Measurements from ENCODE around the gene SDK1.

The SDK1 gene

DNA sequence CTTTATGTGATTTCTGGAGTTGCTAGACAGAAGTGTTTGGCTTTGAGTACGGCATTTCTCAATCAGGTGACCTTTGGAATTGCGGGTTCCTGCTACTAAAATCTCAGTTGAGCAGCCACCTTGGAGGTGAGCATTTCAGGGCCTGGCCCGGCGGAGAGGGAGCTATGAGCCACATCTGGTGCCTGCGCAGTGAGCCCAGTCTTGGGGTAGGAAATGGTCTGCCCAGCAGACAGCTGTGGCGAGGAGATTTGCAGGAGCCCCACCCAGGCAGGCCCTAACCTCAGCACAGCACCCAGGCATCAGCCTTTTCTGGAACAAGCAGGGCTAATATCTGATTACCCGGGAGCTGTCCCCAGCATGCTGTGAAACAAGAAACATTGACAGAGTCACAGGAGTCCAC is 833.2 kb downstream of the SDK1 start:
- Mint-ChIP-seq H3K9me3 (ENCODE audit: low read depth) (no peaks in the 10 kb centered on the region), H3K27ac (no peak overlapping the region), H3K36me3 (no peaks in the 10 kb centered on the region), H3K4me3 (no peak overlapping the region), H3K27me3 (no peaks in the 10 kb centered on the region), H3K4me1 (ENCODE audit: low read depth) (no peaks in the 10 kb centered on the region)

GRCh38 chr7:4134631-4135030 is 833.6 kb downstream of the SDK1 start:
- Mint-ChIP-seq H3K9me3 (ENCODE audit: low read depth) (no peaks in the 10 kb centered on the region), H3K36me3 (no peaks in the 10 kb centered on the region), H3K4me3 (no peak overlapping the region)

GRCh38 chr7:4135301-4135700 is 834.2 kb downstream of the SDK1 start:
- Mint-ChIP-seq H3K9me3 (ENCODE audit: low read depth) (no peaks in the 10 kb centered on the region), H3K27ac (no peak overlapping the region), H3K4me1 (ENCODE audit: low read depth) (no peaks in the 10 kb centered on the region), H3K27me3 (no peaks in the 10 kb centered on the region), H3K36me3 (no peaks in the 10 kb centered on the region), H3K4me3 (no peak overlapping the region)

More at GRCh38 chr7:4134631-4135030, 833.6 kb downstream of the SDK1 start:
- no peaks in the 10 kb centered on the region for H3K27me3 Mint-ChIP-seq
- H3K27ac Mint-ChIP-seq, result no peak overlapping the region
- H3K4me1 Mint-ChIP-seq (ENCODE audit: low read depth), result no peaks in the 10 kb centered on the region

DNA sequence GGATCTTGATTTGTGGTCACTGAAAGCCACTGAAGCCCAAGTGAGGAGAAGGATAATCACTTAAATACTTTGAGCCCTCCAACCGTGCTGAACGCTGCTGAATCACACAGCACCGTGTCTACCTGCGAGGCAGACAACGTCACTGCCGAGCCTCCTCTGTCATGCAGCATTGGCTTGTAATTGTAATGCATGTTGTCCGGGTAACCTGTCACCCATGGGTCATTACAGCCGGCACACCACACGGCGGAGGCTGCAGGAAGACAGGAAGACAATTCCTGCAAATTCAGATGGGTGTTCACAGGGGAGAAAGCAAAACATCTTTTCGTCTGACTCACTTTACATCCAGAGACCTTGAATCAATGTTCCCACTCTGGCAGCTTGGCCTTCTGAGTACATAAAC is 835.0 kb downstream of the SDK1 start:
- H3K36me3 Mint-ChIP-seq, result no peaks in the 10 kb centered on the region
- H3K9me3 Mint-ChIP-seq (ENCODE audit: low read depth), result no peaks in the 10 kb centered on the region
- no peaks in the 10 kb centered on the region for H3K4me1 Mint-ChIP-seq (ENCODE audit: low read depth)
- H3K27me3 Mint-ChIP-seq, result no peaks in the 10 kb centered on the region
- no peak overlapping the region for H3K4me3 Mint-ChIP-seq
- no peak overlapping the region for H3K27ac Mint-ChIP-seq

- H3K9me3 Mint-ChIP-seq (ENCODE audit: low read depth), result no peaks in the 10 kb centered on the region
- H3K27me3 Mint-ChIP-seq, result no peaks in the 10 kb centered on the region
- H3K36me3 Mint-ChIP-seq, result no peaks in the 10 kb centered on the region
- H3K4me1 Mint-ChIP-seq (ENCODE audit: low read depth), result no peaks in the 10 kb centered on the region
- H3K27ac Mint-ChIP-seq, result no peak overlapping the region
- no peak overlapping the region for H3K4me3 Mint-ChIP-seq
Observed at GRCh38 chr7:4136501-4137110, 835.6 kb downstream of the SDK1 start.

GRCh38 chr7:4137552-4137951 is 836.5 kb downstream of the SDK1 start:
- Mint-ChIP-seq H3K4me3 (no peak overlapping the region), H3K4me1 (ENCODE audit: low read depth) (no peaks in the 10 kb centered on the region), H3K27ac (no peak overlapping the region), H3K36me3 (no peaks in the 10 kb centered on the region), H3K9me3 (ENCODE audit: low read depth) (no peaks in the 10 kb centered on the region), H3K27me3 (no peaks in the 10 kb centered on the region)

DNA sequence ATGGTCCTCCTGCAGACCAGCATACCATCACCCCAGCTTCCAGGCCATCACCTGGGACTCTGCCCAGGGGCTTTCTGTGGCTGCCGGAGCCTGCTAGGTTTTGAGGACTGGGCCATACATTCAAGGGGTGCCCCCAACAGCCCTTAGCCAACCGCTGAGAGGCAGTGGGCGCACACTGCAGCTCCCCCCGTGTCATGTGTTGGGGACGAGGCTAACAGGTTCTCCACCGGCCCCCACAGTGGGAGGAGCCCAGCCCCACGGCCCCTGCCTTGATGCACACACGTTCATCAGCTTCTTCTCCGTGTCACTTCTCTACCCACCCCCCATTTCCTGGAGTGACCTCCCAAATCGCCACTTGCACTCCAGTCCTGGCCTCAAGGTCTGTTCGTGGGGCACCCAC is 837.8 kb downstream of the SDK1 start:
- H3K4me3 Mint-ChIP-seq, result no peak overlapping the region
- no peaks in the 10 kb centered on the region for H3K9me3 Mint-ChIP-seq (ENCODE audit: low read depth)
- H3K27ac Mint-ChIP-seq, result no peak overlapping the region
- H3K27me3 Mint-ChIP-seq, result no peaks in the 10 kb centered on the region
- no peaks in the 10 kb centered on the region for H3K36me3 Mint-ChIP-seq
- no peaks in the 10 kb centered on the region for H3K4me1 Mint-ChIP-seq (ENCODE audit: low read depth)

DNA sequence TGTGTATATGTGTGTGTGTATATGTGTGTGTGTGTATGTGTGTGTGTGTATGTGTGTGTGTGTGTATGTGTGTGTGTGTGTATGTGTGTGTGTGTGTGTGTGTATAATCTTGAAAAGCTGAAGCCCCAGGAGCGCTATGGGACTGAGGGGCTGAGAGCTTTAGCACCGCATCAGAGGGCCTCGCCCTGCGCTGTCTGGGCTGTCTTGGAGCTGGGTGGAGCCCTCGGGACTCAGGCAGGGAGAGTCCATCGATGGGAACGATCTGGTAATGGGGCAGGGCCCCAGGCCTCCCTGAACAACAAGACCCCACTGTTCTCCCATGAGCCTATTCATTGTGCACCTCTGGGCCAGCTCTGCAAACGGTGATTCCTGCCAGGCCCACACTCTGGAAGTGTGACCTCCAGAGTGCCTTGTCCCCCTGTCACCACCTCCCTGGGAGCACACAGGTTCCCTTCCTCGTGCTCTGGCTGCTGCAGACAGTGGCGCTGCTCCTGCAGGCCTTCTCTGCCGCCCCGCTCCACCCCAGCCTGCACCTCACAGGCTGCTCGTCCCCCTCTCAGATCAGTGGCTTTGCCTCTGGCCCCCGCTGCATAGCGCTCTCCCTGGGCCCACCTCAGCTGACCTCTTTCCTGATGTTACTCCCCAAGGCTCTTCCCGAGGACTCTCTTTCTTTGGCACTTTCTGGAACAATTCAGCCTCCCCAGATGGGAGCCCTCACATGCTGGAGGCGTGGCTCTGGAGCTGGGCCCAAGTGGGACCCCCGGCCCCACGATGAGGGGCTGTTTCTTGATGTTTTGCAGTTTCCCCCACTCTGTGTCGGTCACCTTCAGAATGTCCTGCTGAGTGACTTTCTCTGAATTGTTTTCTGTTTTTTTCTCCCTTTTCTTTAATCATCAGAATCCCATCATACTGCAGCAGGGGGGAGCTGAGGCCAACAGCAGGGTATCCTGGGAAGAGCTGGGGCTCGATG is 838.9 kb downstream of the SDK1 start:
- no peaks in the 10 kb centered on the region for H3K9me3 Mint-ChIP-seq (ENCODE audit: low read depth)
- peaks cover 5% of the 10 kb centered on the region for H3K4me1 Mint-ChIP-seq (ENCODE audit: low read depth)
- no peaks in the 10 kb centered on the region for H3K36me3 Mint-ChIP-seq
- H3K27ac Mint-ChIP-seq, result no peak overlapping the region
- H3K4me3 Mint-ChIP-seq, result no peak overlapping the region
- H3K27me3 Mint-ChIP-seq, result peaks cover 5% of the 10 kb centered on the region

DNA sequence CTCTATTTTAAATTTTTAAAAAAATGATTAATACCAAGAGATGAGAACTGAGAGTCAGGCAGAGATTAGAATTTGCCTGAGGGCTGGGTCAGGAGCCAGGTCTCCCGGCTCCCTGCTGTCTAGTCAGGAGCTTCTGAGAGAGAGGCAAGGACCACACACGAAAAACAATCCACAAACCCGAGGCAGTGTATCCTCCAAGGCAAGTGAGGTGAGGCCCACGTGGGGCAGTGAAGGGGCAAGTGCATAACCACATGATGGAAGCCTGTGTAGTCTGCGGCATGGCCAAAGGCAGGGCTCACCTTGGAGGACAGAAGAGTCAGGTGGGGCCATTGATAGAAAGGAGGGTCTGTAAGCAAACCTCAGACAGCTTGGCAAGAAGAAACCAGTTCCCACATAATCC is 839.9 kb downstream of the SDK1 start:
- Mint-ChIP-seq H3K36me3 (no peaks in the 10 kb centered on the region), H3K27me3 (peaks cover 5% of the 10 kb centered on the region), H3K4me3 (no peak overlapping the region), H3K9me3 (ENCODE audit: low read depth) (no peaks in the 10 kb centered on the region), H3K4me1 (ENCODE audit: low read depth) (peaks cover 5% of the 10 kb centered on the region), H3K27ac (no peak overlapping the region)

- Mint-ChIP-seq H3K27ac (no peak overlapping the region), H3K4me1 (ENCODE audit: low read depth) (peaks cover 5% of the 10 kb centered on the region), H3K9me3 (ENCODE audit: low read depth) (no peaks in the 10 kb centered on the region), H3K36me3 (no peaks in the 10 kb centered on the region), H3K4me3 (no peak overlapping the region), H3K27me3 (peaks cover 8% of the 10 kb centered on the region)
Observed at GRCh38 chr7:4143006-4143405, 842.0 kb downstream of the SDK1 start.

- Mint-ChIP-seq H3K36me3 (no peaks in the 10 kb centered on the region), H3K4me3 (no peak overlapping the region), H3K4me1 (ENCODE audit: low read depth) (peaks cover 5% of the 10 kb centered on the region), H3K27ac (no peak overlapping the region), H3K27me3 (peaks cover 8% of the 10 kb centered on the region), H3K9me3 (ENCODE audit: low read depth) (no peaks in the 10 kb centered on the region)
Observed at GRCh38 chr7:4143511-4144171, 842.6 kb downstream of the SDK1 start.

DNA sequence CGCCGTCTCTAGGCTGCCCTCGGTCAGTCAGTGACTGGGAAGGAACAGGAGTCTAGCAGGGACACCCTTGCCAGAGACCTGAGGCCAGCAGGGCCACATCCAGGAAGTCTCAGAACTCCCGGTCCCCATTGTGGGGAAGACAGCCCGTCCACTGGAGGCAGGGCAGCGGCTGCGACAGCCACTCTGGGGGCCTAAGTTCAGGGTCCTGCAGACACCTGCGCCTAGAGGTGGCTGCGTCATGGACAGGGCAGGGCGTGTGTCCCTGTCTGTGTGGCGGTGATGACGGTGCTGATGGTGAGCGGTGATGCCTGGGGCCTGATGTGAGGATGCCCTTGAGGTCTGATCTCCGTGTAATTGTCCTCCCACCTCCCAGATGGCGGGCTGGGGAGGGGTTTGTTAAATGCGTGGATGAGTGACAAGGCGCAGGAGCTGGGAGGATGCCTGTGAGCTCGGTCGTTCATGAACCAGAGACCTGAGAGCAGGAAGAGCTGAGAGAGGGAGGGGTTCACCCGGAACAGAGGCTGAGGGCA is 843.2 kb downstream of the SDK1 start:
- H3K4me1 Mint-ChIP-seq (ENCODE audit: low read depth), result peaks cover 5% of the 10 kb centered on the region
- H3K4me3 Mint-ChIP-seq, result peak overlapping the region; percentile 44
- H3K36me3 Mint-ChIP-seq, result no peaks in the 10 kb centered on the region
- H3K27ac Mint-ChIP-seq, result no peak overlapping the region
- peaks cover 8% of the 10 kb centered on the region for H3K27me3 Mint-ChIP-seq
- no peaks in the 10 kb centered on the region for H3K9me3 Mint-ChIP-seq (ENCODE audit: low read depth)

DNA sequence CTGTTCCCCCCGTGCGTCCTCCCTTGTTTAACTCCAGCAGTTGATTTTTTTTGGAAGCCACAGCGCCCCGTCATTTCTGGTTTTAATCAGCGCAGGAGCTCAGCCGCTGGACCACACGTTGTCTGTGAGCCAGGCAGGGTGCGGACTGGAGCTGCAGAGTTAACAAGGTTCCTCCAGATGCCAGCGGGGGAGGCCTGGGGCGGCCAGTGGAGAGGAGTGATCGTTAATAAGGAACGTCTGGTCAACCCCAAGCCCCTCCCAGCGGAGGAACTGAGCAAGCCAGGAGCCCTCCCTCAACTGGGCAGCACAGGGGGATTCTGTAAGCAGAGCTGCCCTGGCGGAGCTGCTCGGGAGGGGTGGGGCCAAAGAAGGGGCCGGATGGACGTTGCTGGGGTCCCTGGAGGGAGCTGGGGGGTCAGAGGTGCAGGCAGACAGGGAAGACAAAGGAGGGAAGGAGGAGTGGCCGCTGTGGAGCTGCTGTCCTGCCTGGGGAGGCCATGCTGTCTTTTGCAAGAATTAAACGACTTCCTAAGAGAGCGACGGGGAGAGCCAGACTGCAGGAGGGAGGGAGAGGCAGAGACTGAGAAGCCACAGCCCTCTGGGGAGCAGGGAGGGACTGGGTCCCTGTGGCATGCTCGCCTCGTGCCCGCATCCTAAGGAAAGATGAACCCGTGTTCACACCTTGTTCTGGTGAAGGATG is 843.9 kb downstream of the SDK1 start:
- peaks cover 5% of the 10 kb centered on the region for H3K4me1 Mint-ChIP-seq (ENCODE audit: low read depth)
- no peak overlapping the region for H3K27ac Mint-ChIP-seq
- H3K4me3 Mint-ChIP-seq, result no peak overlapping the region
- H3K9me3 Mint-ChIP-seq (ENCODE audit: low read depth), result no peaks in the 10 kb centered on the region
- H3K36me3 Mint-ChIP-seq, result no peaks in the 10 kb centered on the region
- H3K27me3 Mint-ChIP-seq, result peaks cover 8% of the 10 kb centered on the region

DNA sequence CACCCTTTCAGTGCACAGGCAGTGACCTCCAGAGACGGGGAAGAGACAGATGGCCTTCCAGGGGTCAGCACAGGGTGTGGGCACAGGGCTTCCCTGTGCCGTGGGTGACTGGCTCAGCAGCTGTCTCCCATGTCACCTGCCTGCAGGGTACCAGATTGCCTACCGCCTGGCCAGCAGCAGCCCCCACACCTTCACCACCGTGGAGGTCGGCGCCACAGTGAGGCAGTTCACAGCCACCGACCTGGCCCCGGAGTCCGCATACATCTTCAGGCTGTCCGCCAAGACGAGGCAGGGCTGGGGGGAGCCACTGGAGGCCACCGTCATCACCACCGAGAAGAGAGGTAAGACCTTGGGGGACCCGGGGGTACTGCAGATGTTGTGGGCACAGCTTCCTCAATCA is 844.5 kb downstream of the SDK1 start:
- Mint-ChIP-seq H3K4me3 (no peak overlapping the region), H3K27ac (no peak overlapping the region), H3K27me3 (peaks cover 8% of the 10 kb centered on the region), H3K36me3 (no peaks in the 10 kb centered on the region), H3K9me3 (ENCODE audit: low read depth) (no peaks in the 10 kb centered on the region), H3K4me1 (ENCODE audit: low read depth) (peaks cover 5% of the 10 kb centered on the region)

Data from activated naive CD8-positive, alpha-beta T cell (primary cell).